D721Med (cell line): ENCODE data around the gene RPL15.
"Not testable (repeated sequence)": the region's sequence is repeated elsewhere in the genome, so short reads cannot be mapped to it uniquely, and the experiment has no call there.

Experiments used
- DNase-seq: peaks from one replicate; pipeline ENCODE4 v3.0.0; 2011; ENCODE audit warnings: low spot score; ENCODE audit not compliant: insufficient read length
- FAIRE-seq: peaks from 2 replicates; lab custom pipeline; 2011; peaks lifted over from hg19 to GRCh38; lab: Jason Lieb, UNC
- TF ChIP-seq, protein P1 (sequence below): IDR thresholded peaks from 2 replicates; pipeline ENCODE4 v1.5.1; 2012; ENCODE audit warnings: mild to moderate bottlenecking, control low read depth; ENCODE audit not compliant: insufficient read depth; ENCODE audit errors: missing control alignments

RPL15 gene

DNA sequence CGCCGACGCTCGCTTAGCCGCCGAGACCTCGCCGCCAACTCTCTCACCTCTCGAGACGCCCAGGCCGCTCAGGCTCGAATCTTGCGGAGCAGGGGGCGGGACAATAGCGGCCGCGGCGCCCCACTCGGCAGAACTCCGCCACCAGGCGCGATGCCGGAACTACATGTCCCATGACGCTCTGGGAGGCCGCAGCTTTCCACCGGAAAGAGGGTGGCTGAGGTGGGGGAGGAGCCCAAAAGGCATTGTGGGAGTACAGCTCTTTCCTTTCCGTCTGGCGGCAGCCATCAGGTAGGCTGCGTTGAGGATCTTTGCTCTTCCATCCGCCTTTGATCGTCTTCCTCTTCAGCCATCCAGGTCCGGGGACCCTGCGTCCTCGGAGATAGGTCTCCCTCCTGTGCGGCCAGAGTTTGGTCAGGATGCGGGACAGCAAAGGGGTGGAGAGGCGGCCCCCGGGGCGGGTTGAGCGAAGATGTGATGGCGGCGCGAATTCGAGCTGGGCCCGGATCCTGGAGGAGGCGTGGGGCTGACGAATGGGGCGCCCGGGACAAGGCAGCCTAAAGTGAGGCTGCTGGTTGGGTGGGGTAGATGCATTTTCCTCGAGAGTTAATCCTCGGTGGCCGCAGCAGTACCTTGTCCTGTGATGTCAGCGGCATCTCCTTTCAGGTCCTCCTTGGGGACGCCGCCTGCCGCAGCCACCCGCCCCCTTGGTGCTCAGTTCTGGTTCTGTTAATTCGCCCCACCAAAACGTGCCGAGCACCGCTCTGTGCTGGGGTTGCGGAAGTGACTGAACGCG, at the start of gene RPL15, which contains the start of gene NKIRAS1:
Gene RPL15 (plus strand): TSS at position 247 of the 793 bp plus-strand sequence. CDS start 728 bp downstream, outside the sequence.
Gene NKIRAS1 (minus strand): TSS at position 105 of the 793 bp plus-strand sequence. CDS start 6,086 bp downstream, outside the sequence.
- FAIRE-seq (no peak), DNase-seq (peak; percentile 81)
- TF ChIP-seq, protein P1, sequence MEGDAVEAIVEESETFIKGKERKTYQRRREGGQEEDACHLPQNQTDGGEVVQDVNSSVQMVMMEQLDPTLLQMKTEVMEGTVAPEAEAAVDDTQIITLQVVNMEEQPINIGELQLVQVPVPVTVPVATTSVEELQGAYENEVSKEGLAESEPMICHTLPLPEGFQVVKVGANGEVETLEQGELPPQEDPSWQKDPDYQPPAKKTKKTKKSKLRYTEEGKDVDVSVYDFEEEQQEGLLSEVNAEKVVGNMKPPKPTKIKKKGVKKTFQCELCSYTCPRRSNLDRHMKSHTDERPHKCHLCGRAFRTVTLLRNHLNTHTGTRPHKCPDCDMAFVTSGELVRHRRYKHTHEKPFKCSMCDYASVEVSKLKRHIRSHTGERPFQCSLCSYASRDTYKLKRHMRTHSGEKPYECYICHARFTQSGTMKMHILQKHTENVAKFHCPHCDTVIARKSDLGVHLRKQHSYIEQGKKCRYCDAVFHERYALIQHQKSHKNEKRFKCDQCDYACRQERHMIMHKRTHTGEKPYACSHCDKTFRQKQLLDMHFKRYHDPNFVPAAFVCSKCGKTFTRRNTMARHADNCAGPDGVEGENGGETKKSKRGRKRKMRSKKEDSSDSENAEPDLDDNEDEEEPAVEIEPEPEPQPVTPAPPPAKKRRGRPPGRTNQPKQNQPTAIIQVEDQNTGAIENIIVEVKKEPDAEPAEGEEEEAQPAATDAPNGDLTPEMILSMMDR = no peak

DNA sequence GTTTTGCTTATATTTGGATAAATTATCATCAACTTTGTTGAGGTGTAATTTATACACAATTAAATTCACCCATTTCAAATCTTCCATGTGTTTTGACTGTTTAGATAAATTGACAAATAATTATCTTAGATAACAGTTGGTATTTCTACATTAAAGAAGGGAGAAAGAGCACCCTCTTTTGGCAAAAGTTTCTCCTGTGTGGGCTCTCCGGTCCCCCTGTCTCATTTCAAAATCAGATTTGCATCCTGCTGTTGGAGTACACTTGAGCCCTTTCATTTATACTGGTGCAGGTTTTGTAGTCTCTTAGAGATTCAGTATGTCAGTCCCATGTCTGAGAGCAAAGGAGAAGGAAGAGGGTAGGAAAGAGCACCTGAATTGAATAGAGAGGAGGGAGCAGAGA, 49.5 kb upstream of the RPL15 start:
- DNase-seq (no peak), FAIRE-seq (no peak)
- TF ChIP-seq, protein P1 = peak; percentile 40

DNA sequence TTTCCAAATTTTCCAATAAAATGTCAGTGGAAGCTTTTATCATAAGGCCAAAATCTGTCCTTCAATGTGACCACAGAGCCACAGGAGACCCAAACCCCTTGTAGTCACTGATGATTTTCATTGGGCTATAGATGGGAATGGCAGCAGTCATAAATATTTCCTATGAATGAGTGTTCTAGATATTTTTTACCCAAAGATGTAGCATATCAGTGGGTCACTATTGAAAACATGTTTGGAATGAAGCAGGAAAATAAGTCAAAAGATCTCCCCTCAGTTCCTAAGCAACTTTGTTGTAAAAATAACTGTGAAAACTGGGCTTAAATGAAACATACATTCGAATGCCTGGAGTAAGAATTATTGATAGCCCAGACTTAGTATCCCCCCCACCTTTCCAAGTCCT, 49.1 kb upstream of the RPL15 start:
- TF ChIP-seq, protein P1 = no peak
- DNase-seq (no peak), FAIRE-seq (no peak)

DNA sequence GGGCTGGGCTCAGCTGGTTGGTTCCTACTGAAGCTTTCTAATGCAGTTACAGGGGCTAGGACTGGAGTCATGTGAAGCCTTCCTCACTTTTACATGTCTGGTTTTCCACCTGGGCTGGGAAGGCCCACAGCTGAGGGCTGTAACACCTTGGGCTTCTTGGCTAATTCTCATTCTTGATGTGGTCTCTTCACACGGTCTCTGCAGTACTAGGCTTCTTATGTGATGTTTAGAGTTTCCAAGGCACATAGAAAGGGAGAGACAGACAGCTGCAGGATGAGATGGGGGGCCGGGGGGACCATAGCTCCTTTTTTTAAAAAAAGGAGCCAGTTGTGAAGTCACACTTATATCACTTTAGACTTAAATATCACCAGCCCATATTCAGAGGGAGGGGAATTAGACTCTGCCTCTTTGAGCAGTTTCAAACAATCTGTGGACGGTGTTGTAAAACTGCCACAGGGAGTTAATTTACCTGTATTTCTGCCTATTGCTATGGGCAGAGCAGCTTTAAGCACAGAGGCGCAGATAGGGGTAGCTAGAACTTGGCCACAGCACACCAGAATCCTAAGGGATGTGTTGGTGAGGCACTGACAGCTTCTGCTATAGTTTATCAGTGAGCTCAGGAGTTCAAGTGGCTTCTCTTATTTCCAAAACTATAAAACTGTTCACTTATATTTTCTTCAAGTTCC, 46.8 kb upstream of the RPL15 start:
- FAIRE-seq (no peak), DNase-seq (no peak)
- TF ChIP-seq, protein P1 = no peak

DNA sequence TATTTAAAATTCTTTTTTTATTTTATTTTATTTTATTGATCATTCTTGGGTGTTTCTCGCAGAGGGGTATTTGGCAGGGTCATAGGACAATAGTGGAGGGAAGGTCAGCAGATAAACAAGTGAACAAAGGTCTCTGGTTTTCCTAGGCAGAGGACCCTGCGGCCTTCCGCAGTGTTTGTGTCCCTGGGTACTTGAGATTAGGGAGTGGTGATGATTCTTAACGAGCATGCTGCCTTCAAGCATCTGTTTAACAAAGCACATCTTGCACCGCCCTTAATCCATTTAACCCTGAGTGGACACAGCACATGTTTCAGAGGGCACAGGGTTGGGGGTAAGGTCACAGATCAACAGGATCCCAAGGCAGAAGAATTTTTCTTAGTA, 46.3 kb upstream of the RPL15 start:
- FAIRE-seq, DNase-seq: not testable (repeated sequence)

DNA sequence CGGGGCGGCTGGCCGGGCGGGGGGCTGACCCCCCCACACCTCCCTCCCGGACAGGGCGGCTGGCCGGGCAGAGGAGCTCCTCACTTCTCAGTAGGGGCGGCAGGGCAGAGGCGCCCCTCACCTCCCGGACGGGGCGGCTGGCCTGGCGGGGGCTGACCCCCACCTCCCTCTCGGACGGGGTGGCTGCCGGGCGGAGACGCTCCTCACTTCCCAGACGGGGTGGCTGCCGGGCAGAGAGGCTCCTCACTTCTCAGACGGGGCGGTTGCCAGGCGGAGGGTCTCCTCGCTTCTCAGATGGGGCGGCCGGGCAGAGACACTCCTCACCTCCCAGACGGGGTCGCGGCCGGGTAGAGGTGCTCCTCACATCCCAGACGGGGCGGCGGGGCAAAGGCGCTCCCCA, 45.6 kb upstream of the RPL15 start:
- FAIRE-seq, DNase-seq: not testable (repeated sequence)

DNA sequence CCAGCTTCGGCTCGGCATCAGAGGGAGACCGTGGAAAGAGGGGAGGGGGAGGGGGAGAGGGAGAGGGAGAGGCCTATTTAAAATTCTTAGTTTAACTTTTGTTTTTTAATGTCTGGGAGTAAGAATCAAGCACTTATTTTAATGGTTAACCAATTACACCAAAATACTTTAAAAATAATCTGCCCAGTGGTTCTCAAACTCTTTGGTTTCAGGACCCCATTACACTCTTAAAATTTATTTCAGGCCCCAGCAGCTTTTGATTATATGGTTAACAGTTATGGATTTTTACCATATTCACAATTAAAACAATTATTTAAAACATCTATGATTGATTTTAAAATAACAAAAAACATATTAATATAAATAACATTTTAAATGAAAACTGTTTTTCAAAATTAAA, 44.6 kb upstream of the RPL15 start:
- no peak for DNase-seq
- TF ChIP-seq, protein P1 = no peak
- no peak for FAIRE-seq

- DNase-seq (no peak), FAIRE-seq (no peak)
- TF ChIP-seq, protein P1 = no peak
These were observed 43.0 kb upstream of the RPL15 start for GRCh38 chr3:23873941-23874340.
